PFSK-1 (cell line): Measurements from ENCODE around the gene G6PD.

Source experiments
- FOXP2 ChIP-seq: optimal IDR thresholded peaks from 2 replicates; pipeline ENCODE3; 2011; ENCODE audit warnings: borderline replicate concordance, control low read depth, inconsistent platforms; ENCODE audit not compliant: insufficient read depth; ENCODE audit errors: extremely low read length, extremely low read depth
- POLR2AphosphoS5 ChIP-seq: IDR thresholded peaks from 2 replicates; pipeline ENCODE4 v1.6.1; 2012; ENCODE audit warnings: low read depth, mild to moderate bottlenecking, control low read depth, low read length, moderate library complexity
- REST ChIP-seq, 2 experiments: IDR thresholded peaks; 2 replicates each; pipeline versions ENCODE4 v1.6.1 to v1.8.0; 2011 to 2012; ENCODE audit warnings: low read depth in 2 of 2, low read length in 2 of 2, control low read depth in 1 of 2, inconsistent platforms in 1 of 2, mild to moderate bottlenecking in 1 of 2, moderate library complexity in 1 of 2; ENCODE audit not compliant: insufficient read depth in 1 of 2
- SIN3A ChIP-seq: IDR thresholded peaks from 2 replicates; pipeline ENCODE4 v1.6.1; 2012; ENCODE audit warnings: mild to moderate bottlenecking, low read length, moderate library complexity, borderline replicate concordance; ENCODE audit not compliant: insufficient read depth
- TAF1 ChIP-seq: IDR thresholded peaks from 2 replicates; pipeline ENCODE4 v1.6.1; 2012; ENCODE audit warnings: low read length, control low read depth, borderline replicate concordance; ENCODE audit not compliant: insufficient read depth

G6PD gene

GRCh38 chrX:154539077-154539476 lies 7.6 kb downstream of the G6PD start:
- TF ChIP-seq REST (IDR thresholded peaks at IDR 0.05; ENCODE audit: insufficient read depth in 1 of 2, low read depth in 2 of 2, low read length in 2 of 2) (no peak), TAF1 (no peak), POLR2AphosphoS5 (no peak), SIN3A (no peak), FOXP2 (no peak)

GRCh38 chrX:154535892-154536291 lies 10.8 kb downstream of the G6PD start:
- no peak for TF ChIP-seq SIN3A
- no peak for TF ChIP-seq POLR2AphosphoS5
- no peak for TF ChIP-seq REST (IDR thresholded peaks at IDR 0.05; ENCODE audit: insufficient read depth in 1 of 2, low read depth in 2 of 2, low read length in 2 of 2)
- no peak for TF ChIP-seq TAF1
- no peak for TF ChIP-seq FOXP2

- TF ChIP-seq REST (IDR thresholded peaks at IDR 0.05; ENCODE audit: insufficient read depth in 1 of 2, low read depth in 2 of 2, low read length in 2 of 2) (no peak), POLR2AphosphoS5 (no peak), TAF1 (no peak), FOXP2 (no peak), SIN3A (no peak)
Measured at GRCh38 chrX:154534526-154535322, 11.9 kb downstream of the G6PD start.

GRCh38 chrX:154532690-154533089 lies 14.0 kb downstream of the G6PD start:
- TF ChIP-seq POLR2AphosphoS5, result no peak
- TF ChIP-seq SIN3A, result no peak
- no peak for TF ChIP-seq TAF1
- TF ChIP-seq REST (IDR thresholded peaks at IDR 0.05; ENCODE audit: insufficient read depth in 1 of 2, low read depth in 2 of 2, low read length in 2 of 2), result no peak
- no peak for TF ChIP-seq FOXP2
